MCF 10A (cell line): Measurements from ENCODE around the gene VSX2. TPM values are rescaled to one million over a fixed set of nuclear protein-coding genes. Genes with fewer than 3 reads are reported as not detected.

ENCODE experiments used
- BruUV-seq: library from RNA; stranded (reverse); fragments of 400-500 nt; replicated peaks from 2 replicates; lab custom pipeline; 2021; lab: Mats Ljungman, UMichigan
- CTCF ChIA-PET: fragments of 300-600 bp; sonication (Branson Sonifier 250); formaldehyde crosslinking; extraction: SDS; loops from one replicate; lab custom pipeline; 2021; ENCODE audit warnings: antibody characterized with exemption, inconsistent platforms; lab: Yijun Ruan, JAX
- POLR2A ChIA-PET: fragments of 300-600, 350-650 bp; sonication (Branson Sonifier 250); formaldehyde crosslinking; extraction: SDS; loops from one replicate; lab custom pipeline; 2020; ENCODE audit warnings: antibody characterized with exemption, inconsistent platforms; lab: Yijun Ruan, JAX
- DNase-seq: peaks from one replicate; pipeline ENCODE4 v3.0.0-alpha.2; 2018; ENCODE audit not compliant: unreplicated experiment
- H3K27ac Mint-ChIP-seq: one replicate; pipeline ENCODE4 v1.8.0; 2022; ENCODE audit warnings: mild to moderate bottlenecking, low read depth, mixed read lengths; ENCODE audit not compliant: unreplicated experiment
- H3K27me3 Mint-ChIP-seq: one replicate; pipeline ENCODE4 v1.8.0; 2022; ENCODE audit warnings: mixed read lengths; ENCODE audit not compliant: insufficient read depth, unreplicated experiment
- H3K36me3 Mint-ChIP-seq: one replicate; pipeline ENCODE4 v1.8.0; 2022; ENCODE audit warnings: mild to moderate bottlenecking, moderate library complexity, mixed read lengths; ENCODE audit not compliant: insufficient read depth, unreplicated experiment
- H3K4me1 Mint-ChIP-seq: one replicate; pipeline ENCODE4 v1.8.0; 2022; ENCODE audit warnings: mixed read lengths; ENCODE audit not compliant: insufficient read depth, unreplicated experiment
- H3K4me3 Mint-ChIP-seq: one replicate; pipeline ENCODE4 v1.8.0; 2022; ENCODE audit warnings: mild to moderate bottlenecking, moderate library complexity, mixed read lengths; ENCODE audit not compliant: unreplicated experiment
- H3K9me3 Mint-ChIP-seq: one replicate; pipeline ENCODE4 v1.8.0; 2022; ENCODE audit warnings: mixed read lengths; ENCODE audit not compliant: unreplicated experiment
- CTCF ChIP-seq: fragments of 200-600 bp; IDR thresholded peaks from one replicate; pipeline ENCODE4 v1.8.0; 2022; ENCODE audit warnings: antibody characterized with exemption, mild to moderate bottlenecking; ENCODE audit not compliant: unreplicated experiment
- intact Hi-C: fragments of 100-400 bp; cut with micrococcal nuclease; formaldehyde crosslinking; loops from 2 replicates; pipeline ENCODE4 v1.14.1; 2022
- total RNA-seq: library from RNA; stranded (reverse); gene quantifications from 2 replicates; pipeline ENCODE4 v1.2.3, GENCODE V29; 2022

VSX2 gene
- total RNA-seq, 1 experiment from 2014 or later: not detected

DNA sequence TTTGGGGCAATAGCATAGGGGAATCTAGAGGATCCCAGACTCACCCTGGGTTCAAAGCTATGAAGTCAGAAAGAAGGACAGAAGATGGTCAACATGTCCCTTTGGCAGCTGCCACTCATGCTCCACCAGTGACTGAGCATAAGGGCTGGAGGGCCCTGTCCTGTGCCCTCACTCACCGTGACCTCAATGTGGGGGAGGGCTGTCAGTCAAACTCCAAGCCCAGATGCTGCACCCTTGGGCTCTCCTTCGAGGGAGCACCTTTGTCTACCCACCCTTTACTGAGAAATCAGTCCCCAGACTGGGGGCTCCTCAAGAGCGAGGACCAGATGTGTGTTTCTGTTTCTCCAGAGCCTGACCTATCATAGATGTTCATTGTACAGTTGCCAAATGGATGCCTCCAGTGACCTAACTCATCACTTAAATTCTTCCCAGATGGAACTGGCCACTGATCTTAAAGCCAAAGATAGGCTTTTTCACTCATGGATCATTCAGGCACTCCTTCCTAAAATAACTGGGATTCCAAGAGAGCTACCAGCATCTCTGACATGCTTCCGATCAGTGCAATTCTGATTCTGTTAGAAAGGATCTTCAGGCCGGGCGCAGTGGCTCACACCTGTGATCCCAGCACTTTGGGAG is 27.2 kb upstream of the VSX2 start:
- BruUV-seq: no TSS peak
- Mint-ChIP-seq H3K4me1 (no peaks in the 10 kb centered on the region), H3K27ac (no peak overlapping the region), H3K27me3 (no peaks in the 10 kb centered on the region), H3K4me3 (no peak overlapping the region), H3K9me3 (no peaks in the 10 kb centered on the region), H3K36me3 (no peaks in the 10 kb centered on the region)
- POLR2A ChIA-PET: no interaction called here
- no peak for DNase-seq
- intact Hi-C loops: no loop called here
- TF ChIP-seq CTCF: no peak
- CTCF ChIA-PET: no interaction called here

- H3K9me3 Mint-ChIP-seq: no peaks in the 10 kb centered on the region
- no peaks in the 10 kb centered on the region for H3K36me3 Mint-ChIP-seq
- BruUV-seq: no TSS peak
- ChIA-PET POLR2A (no interaction called here), CTCF (interaction anchor here (0.6 kb wide), 1 partner anchor 33 kb away, joined by 3 read pairs; no protein-coding TSS in a partner anchor)
- H3K27me3 Mint-ChIP-seq: no peaks in the 10 kb centered on the region
- H3K4me3 Mint-ChIP-seq: no peak overlapping the region
- intact Hi-C loops: no loop called here
- H3K27ac Mint-ChIP-seq: no peak overlapping the region
- no peaks in the 10 kb centered on the region for H3K4me1 Mint-ChIP-seq
- no peak for TF ChIP-seq CTCF
- no peak for DNase-seq
These were observed 25.1 kb upstream of the VSX2 start for GRCh38 chr14:74213907-74214803.

- no peaks in the 10 kb centered on the region for H3K4me1 Mint-ChIP-seq
- BruUV-seq: no TSS peak
- H3K27ac Mint-ChIP-seq: no peak overlapping the region
- no peaks in the 10 kb centered on the region for H3K36me3 Mint-ChIP-seq
- no peak for TF ChIP-seq CTCF
- DNase-seq: no peak
- no peaks in the 10 kb centered on the region for H3K27me3 Mint-ChIP-seq
- ChIA-PET CTCF (interaction anchor here (1.0 to 2.0 kb wide), 4 partner anchors 9 to 83 kb away, joined by 3 to 6 read pairs (median 6); no protein-coding TSS in a partner anchor), POLR2A (no interaction called here)
- H3K9me3 Mint-ChIP-seq: no peaks in the 10 kb centered on the region
- H3K4me3 Mint-ChIP-seq: no peak overlapping the region
- intact Hi-C loops: no loop called here
These were observed 22.6 kb upstream of the VSX2 start for GRCh38 chr14:74216671-74217070.
